H1 (cell line): Measurements from ENCODE around the gene CPNE4. TPM values are rescaled to one million over a fixed set of nuclear protein-coding genes. Genes with fewer than 3 reads are reported as not detected.

Experiments
- EP300 ChIP-seq, 2 experiments: IDR thresholded peaks; 1 replicate in 1 of 2; 2 replicates in 1 of 2; pipeline ENCODE4 v1.6.1; 2011 to 2012; ENCODE audit warnings: low read depth in 2 of 2, low read length in 2 of 2, mild to moderate bottlenecking in 2 of 2, borderline replicate concordance in 1 of 2, inconsistent platforms in 1 of 2, moderate library complexity in 1 of 2
- SP2 ChIP-seq: IDR thresholded peaks from 2 replicates; pipeline ENCODE4 v1.6.1; 2012; ENCODE audit warnings: mild to moderate bottlenecking, low read length, inconsistent platforms
- polyA plus RNA-seq, 7 experiments: library from polyadenylated mRNA; depleted of rRNA in 3 of 7; stranded (reverse) in 5 of 7; unstranded in 2 of 7; fragments of >200 nt in 5 of 7; fragments of 200-250 nt in 2 of 7; gene quantifications; 1 replicate in 5 of 7; 2 replicates in 1 of 7; 4 replicates in 1 of 7; pipeline versions ENCODE4 v1.2.1 to v1.2.3, GENCODE V29; 2011 to 2013; ENCODE audit warnings: missing spikeins in 2 of 7, mixed read lengths in 2 of 7
- total RNA-seq: library from RNA; stranded (reverse); fragmentation: NEBNext Ultra II Directional; extraction: Animal tissue kit (Norgen Biotek cat#: 25700); gene quantifications from 2 replicates; pipeline ENCODE4 v1.2.1, GENCODE V29; 2021

CPNE4 gene
- total and polyA plus RNA-seq, 2 of the 8 experiments (the other 6 are each of a cell fraction or from before 2014, with no cell fraction given) = 0.82 to 3.8 TPM

DNA sequence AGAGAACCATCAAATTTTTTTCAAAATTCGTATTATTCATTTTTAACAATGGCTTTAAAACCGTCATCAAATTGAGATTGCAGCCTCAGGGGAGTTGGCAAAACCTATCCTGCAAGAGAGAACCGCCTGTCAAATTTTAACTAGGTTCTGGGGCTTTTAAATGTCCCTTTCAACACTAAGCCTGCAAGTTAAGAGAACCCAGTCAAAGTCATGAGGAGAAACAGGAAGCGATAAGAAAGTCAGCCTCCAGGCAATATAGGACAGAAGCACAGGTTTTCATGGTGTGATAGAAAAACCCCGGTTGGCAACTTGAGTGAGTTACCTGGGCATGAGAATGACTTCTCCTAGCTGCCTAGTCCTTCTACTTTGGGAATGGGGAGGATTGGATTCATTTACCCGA lies 59.8 kb downstream of the CPNE4 start (continued):
- TF ChIP-seq EP300 (IDR thresholded peaks at IDR 0.05; ENCODE audit: borderline replicate concordance in 1 of 2, low read depth in 2 of 2, low read length in 2 of 2) = no peak
- TF ChIP-seq SP2 = no peak
